HUES64 (cell line): ENCODE results near the gene INTS1.

Experiments
- H3K27ac ChIP-seq: 2 replicates; pipeline ENCODE4 v1.7.0; 2013; ENCODE audit warnings: low read depth, low read length, inconsistent platforms
- H3K27me3 ChIP-seq: 2 replicates; pipeline ENCODE4 v1.6.1; 2013; ENCODE audit warnings: mild to moderate bottlenecking, low read length; ENCODE audit not compliant: insufficient read depth
- H3K36me3 ChIP-seq: 2 replicates; pipeline ENCODE4 v1.6.1; 2013; ENCODE audit warnings: mild to moderate bottlenecking, low read length; ENCODE audit not compliant: insufficient read depth
- H3K4me1 ChIP-seq: 2 replicates; pipeline ENCODE4 v1.6.1; 2013; ENCODE audit warnings: mild to moderate bottlenecking, low read length, moderate library complexity; ENCODE audit not compliant: insufficient read depth
- H3K4me3 ChIP-seq: 2 replicates; pipeline ENCODE4 v1.5.1; 2013; ENCODE audit warnings: mild to moderate bottlenecking, low read length, moderate library complexity
- H3K9ac ChIP-seq: 2 replicates; pipeline ENCODE4 v1.6.1; 2013; ENCODE audit warnings: mild to moderate bottlenecking, low read depth, low read length
- H3K9me3 ChIP-seq: 2 replicates; pipeline ENCODE4 v1.6.1; 2013; ENCODE audit warnings: low read depth, low read length; ENCODE audit not compliant: insufficient read depth
- WGBS: fragments of 150-250, 120-280 bp; methylation state at CpG from one replicate; pipeline ENCODE4 v1.1.7; 2013; ENCODE audit warnings: missing lambda C conversion rate; 5-methylcytosine and 5-hydroxymethylcytosine counted together

INTS1 gene

GRCh38 chr7:1493129-1493528 lies 11.1 kb downstream of the INTS1 start:
- Histone ChIP-seq H3K9ac (no peak overlapping the region), H3K4me1 (no peaks in the 10 kb centered on the region), H3K27me3 (no peaks in the 10 kb centered on the region), H3K27ac (no peak overlapping the region), H3K4me3 (no peak overlapping the region), H3K36me3 (peaks cover 91% of the 10 kb centered on the region), H3K9me3 (no peaks in the 10 kb centered on the region)
- WGBS, result 96% methylated on average over 20 of the region's 20 CpGs

DNA sequence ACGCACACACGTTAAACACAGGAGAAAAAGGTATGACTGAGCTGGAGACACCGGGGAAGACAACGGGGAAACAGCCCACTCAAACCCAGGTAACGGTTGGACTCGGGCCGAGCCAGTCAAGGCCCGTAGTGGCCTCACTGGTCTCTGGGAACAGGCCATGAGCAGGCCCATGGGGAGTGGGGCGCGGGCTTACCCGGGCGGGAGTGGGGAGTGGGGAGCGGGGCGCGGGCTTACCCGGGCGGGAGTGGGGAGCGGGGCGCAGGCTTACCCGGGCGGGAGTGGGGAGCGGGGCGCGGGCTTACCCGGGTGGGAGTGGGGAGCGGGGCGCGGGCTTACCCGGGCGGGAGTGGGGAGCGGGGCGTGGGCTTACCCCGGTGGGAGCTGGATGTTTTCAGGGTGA lies 11.5 kb downstream of the INTS1 start:
- Histone ChIP-seq H3K27ac (no peak overlapping the region), H3K9me3 (no peaks in the 10 kb centered on the region), H3K27me3 (no peaks in the 10 kb centered on the region), H3K36me3 (peaks cover 91% of the 10 kb centered on the region), H3K9ac (no peak overlapping the region), H3K4me3 (no peak overlapping the region), H3K4me1 (no peaks in the 10 kb centered on the region)
- WGBS, result 92% methylated on average over 33 of the region's 33 CpGs

- H3K4me3 ChIP-seq, result no peak overlapping the region
- H3K36me3 ChIP-seq, result peaks cover 91% of the 10 kb centered on the region
- no peaks in the 10 kb centered on the region for H3K27me3 ChIP-seq
- WGBS, result 97% methylated on average over 10 of the region's 10 CpGs
- H3K27ac ChIP-seq, result no peak overlapping the region
- H3K9ac ChIP-seq, result no peak overlapping the region
- H3K4me1 ChIP-seq, result no peaks in the 10 kb centered on the region
- no peaks in the 10 kb centered on the region for H3K9me3 ChIP-seq
Observed at GRCh38 chr7:1492221-1492620, 12.0 kb downstream of the INTS1 start.

DNA sequence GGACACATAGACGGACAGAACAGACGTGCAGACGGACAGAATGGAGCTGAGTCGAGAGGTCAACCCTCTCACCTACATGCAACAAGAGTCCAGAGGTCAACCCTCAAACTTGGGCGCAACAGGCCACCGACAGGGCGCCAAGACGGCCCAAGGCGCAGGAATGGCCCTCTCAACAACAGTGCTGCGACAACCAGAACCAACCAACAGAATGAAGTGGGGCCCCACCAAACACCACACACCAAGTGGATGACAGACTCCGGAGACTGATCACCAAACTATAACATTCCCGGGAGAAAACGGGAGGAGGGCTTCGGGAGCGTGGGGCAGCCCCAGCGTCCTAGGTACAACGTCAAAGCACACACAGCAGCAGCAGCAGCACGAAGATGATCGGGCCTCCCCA lies 13.4 kb downstream of the INTS1 start:
- WGBS, result 95% methylated on average over 19 of the region's 19 CpGs
- H3K9me3 ChIP-seq, result no peaks in the 10 kb centered on the region
- no peak overlapping the region for H3K27ac ChIP-seq
- H3K4me3 ChIP-seq, result no peak overlapping the region
- H3K4me1 ChIP-seq, result no peaks in the 10 kb centered on the region
- peaks cover 90% of the 10 kb centered on the region for H3K36me3 ChIP-seq
- no peaks in the 10 kb centered on the region for H3K27me3 ChIP-seq
- no peak overlapping the region for H3K9ac ChIP-seq

GRCh38 chr7:1489336-1489735 lies 14.9 kb downstream of the INTS1 start:
- no peak overlapping the region for H3K4me3 ChIP-seq
- no peaks in the 10 kb centered on the region for H3K9me3 ChIP-seq
- H3K9ac ChIP-seq, result no peak overlapping the region
- H3K4me1 ChIP-seq, result no peaks in the 10 kb centered on the region
- no peak overlapping the region for H3K27ac ChIP-seq
- WGBS, result 94% methylated on average over 18 of the region's 18 CpGs
- H3K36me3 ChIP-seq, result peaks cover 88% of the 10 kb centered on the region
- no peaks in the 10 kb centered on the region for H3K27me3 ChIP-seq

DNA sequence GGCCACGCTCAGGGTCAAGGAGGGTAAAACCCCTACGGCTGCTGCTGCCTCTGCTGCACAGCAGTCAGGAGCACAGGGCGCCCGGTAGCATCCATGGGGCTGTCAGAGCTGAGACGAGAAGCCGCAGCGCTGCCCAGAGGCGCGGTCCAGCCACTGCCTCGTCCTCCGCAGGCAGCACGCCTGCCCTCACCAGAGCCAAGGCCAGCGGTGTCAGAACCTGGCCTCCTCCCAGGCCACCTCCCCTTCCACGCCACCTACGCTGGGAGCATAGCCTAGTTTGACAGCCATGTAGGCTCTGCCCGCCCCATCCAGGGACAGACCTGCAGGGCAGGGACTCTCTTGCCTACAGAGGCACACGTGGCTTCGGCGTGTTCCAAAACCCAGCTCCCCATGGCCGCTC lies 16.2 kb downstream of the INTS1 start:
- 89% methylated on average over 20 of the region's 20 CpGs for WGBS
- no peak overlapping the region for H3K4me3 ChIP-seq
- no peaks in the 10 kb centered on the region for H3K9me3 ChIP-seq
- no peak overlapping the region for H3K27ac ChIP-seq
- H3K27me3 ChIP-seq, result no peaks in the 10 kb centered on the region
- no peak overlapping the region for H3K9ac ChIP-seq
- no peaks in the 10 kb centered on the region for H3K4me1 ChIP-seq
- peaks cover 87% of the 10 kb centered on the region for H3K36me3 ChIP-seq

DNA sequence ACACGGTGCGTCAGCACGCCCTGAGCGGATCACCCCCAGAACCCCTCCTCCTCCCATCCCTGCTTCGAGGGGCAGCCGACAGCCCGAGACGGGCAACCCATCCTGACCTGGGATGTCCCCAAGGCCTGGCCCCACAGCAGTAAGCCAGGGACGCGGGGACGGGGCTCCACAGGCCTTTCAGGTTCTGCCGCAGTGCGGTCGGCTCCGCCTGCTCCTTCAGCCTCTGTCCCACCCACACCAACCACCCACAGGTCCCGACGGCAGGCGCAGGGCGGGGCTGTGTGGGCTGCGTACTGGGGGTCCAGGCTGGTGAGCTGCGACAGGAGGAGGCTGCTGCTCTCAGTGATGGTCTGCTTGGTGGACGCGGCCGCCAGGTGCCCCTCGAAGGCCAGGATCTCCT lies 16.7 kb downstream of the INTS1 start:
- no peaks in the 10 kb centered on the region for H3K27me3 ChIP-seq
- 96% methylated on average over 25 of the region's 25 CpGs for WGBS

DNA sequence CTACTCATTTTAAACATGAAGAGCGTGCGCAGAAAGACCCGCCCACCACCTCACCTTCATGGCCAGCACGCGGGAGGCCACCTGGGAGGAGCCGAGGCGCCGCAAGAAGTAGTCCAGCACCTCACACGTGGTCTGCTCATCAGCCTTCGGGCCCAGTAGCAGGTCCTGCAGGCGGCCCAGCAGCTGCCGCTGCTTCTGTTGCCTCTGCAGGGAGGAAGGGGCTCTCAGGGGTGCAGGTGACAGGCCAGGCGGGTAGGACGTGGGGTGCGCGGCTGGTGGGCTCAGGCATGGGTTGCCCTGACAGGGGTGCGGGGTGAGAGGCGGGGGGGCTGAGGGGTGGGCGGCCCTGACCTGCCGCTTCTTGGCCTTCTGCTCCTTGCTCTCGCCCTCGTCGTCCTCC lies 17.6 kb downstream of the INTS1 start:
- H3K9me3 ChIP-seq, result no peaks in the 10 kb centered on the region
- H3K4me1 ChIP-seq, result no peaks in the 10 kb centered on the region
- H3K27me3 ChIP-seq, result no peaks in the 10 kb centered on the region
- H3K36me3 ChIP-seq, result peaks cover 89% of the 10 kb centered on the region
- H3K4me3 ChIP-seq, result no peak overlapping the region
- WGBS, result 90% methylated on average over 23 of the region's 23 CpGs
- no peak overlapping the region for H3K27ac ChIP-seq
- no peak overlapping the region for H3K9ac ChIP-seq

More for the DNA sequence above, 16.7 kb downstream of the INTS1 start:
- Histone ChIP-seq H3K9ac (no peak overlapping the region), H3K9me3 (no peaks in the 10 kb centered on the region), H3K36me3 (peaks cover 92% of the 10 kb centered on the region), H3K4me3 (no peak overlapping the region), H3K27ac (no peak overlapping the region), H3K4me1 (no peaks in the 10 kb centered on the region)

DNA sequence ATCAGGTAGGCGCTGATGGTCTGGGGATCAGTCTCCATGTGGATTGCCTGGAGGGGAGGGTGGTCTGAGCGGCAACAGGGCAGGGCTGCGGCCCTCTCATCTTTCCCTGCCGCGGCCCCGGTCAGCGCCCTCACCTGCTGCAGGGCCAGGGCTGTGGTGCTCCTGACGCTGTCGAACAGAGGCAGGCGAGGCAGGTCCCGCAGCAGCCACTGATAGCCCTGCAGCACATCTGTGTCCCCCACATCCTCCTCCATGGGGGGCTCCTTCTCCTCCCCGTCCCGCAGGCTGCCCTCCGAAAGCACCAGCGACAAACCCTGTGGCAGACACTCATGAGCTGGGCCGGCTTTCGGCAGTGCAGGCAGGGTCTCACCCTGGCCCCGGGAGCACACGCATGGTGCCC lies 19.0 kb downstream of the INTS1 start:
- Histone ChIP-seq H3K36me3 (peaks cover 85% of the 10 kb centered on the region), H3K9ac (no peak overlapping the region), H3K4me3 (no peak overlapping the region), H3K4me1 (no peaks in the 10 kb centered on the region), H3K27ac (no peak overlapping the region), H3K27me3 (no peaks in the 10 kb centered on the region), H3K9me3 (no peaks in the 10 kb centered on the region)
- 97% methylated on average over 19 of the region's 19 CpGs for WGBS

- Histone ChIP-seq H3K27ac (no peak overlapping the region), H3K9me3 (no peaks in the 10 kb centered on the region), H3K9ac (no peak overlapping the region), H3K36me3 (peaks cover 84% of the 10 kb centered on the region), H3K4me3 (no peak overlapping the region), H3K27me3 (no peaks in the 10 kb centered on the region), H3K4me1 (no peaks in the 10 kb centered on the region)
- 96% methylated on average over 12 of the region's 12 CpGs for WGBS
Observed at GRCh38 chr7:1484569-1484968, 19.6 kb downstream of the INTS1 start.

- H3K4me3 ChIP-seq, result no peak overlapping the region
- WGBS, result 96% methylated on average over 65 of the region's 65 CpGs
- H3K27me3 ChIP-seq, result no peaks in the 10 kb centered on the region
- H3K9ac ChIP-seq, result no peak overlapping the region
- H3K9me3 ChIP-seq, result no peaks in the 10 kb centered on the region
- no peaks in the 10 kb centered on the region for H3K4me1 ChIP-seq
- peaks cover 81% of the 10 kb centered on the region for H3K36me3 ChIP-seq
- H3K27ac ChIP-seq, result no peak overlapping the region
Observed at GRCh38 chr7:1483536-1484505, 20.4 kb downstream of the INTS1 start.
